ENCODE results near the gene CAPN8. TPM values are rescaled to one million over a fixed set of nuclear protein-coding genes. Genes with fewer than 3 reads are reported as not detected.

The CAPN8 gene
- total RNA-seq, 1 experiment from 2014 or later, result 0.54 TPM

GRCh38 chr1:223652436-223652941 lies 13.0 kb downstream of the CAPN8 start (continued):
- TF ChIP-seq REST (IDR thresholded peaks at IDR 0.05; ENCODE audit: low read depth), result no peak
- no peak for TF ChIP-seq JUND (IDR thresholded peaks at IDR 0.05)
- no peak for TF ChIP-seq SRF (IDR thresholded peaks at IDR 0.05; ENCODE audit: low read depth)
- TF ChIP-seq TCF7L2 (IDR thresholded peaks at IDR 0.05; ENCODE audit: borderline replicate concordance, extremely low read depth, insufficient read depth, insufficient read length), result no peak
- TF ChIP-seq SP1 (IDR thresholded peaks at IDR 0.05; ENCODE audit: low read depth), result no peak
- TF ChIP-seq RAD21 (IDR thresholded peaks at IDR 0.05; ENCODE audit: low read depth), result no peak

GRCh38 chr1:223651291-223651991 lies 14.1 kb downstream of the CAPN8 start:
- DNase-seq (ENCODE audit: low read depth, low spot score) (no peak), ATAC-seq (no peak)
- Histone ChIP-seq H3K27me3 (ENCODE audit: insufficient read depth, low read length) (no peaks in the 10 kb centered on the region; the same call in 1 of the 2 replicates), H3K79me2 (ENCODE audit: insufficient read depth, low read length) (no peaks in the 10 kb centered on the region), H3K4me1 (ENCODE audit: control insufficient read depth in 1 of 2, insufficient read depth in 2 of 2, low read length in 2 of 2) (peaks cover 15 to 23% of the 10 kb centered on the region in 2 experiments), H3K9ac (ENCODE audit: low read length) (no peak overlapping the region), H3K4me2 (ENCODE audit: low read length) (no peak overlapping the region), H3K4me3 (replicated peaks in 1 of 2; ENCODE audit: low read depth in 1 of 2, low read length in 2 of 2) (no peak overlapping the region), H3K9me2 (ENCODE audit: insufficient read depth) (no peaks in the 10 kb centered on the region), H4K20me1 (ENCODE audit: insufficient read depth) (no peaks in the 10 kb centered on the region), H3K36me3 (ENCODE audit: control insufficient read depth in 1 of 2, insufficient read depth in 2 of 2, low read length in 2 of 2) (no peaks in the 10 kb centered on the region), H3K27ac (ENCODE audit: low read depth, low read length) (no peak overlapping the region), H3K9me3 (ENCODE audit: control insufficient read depth in 1 of 2, insufficient read depth in 1 of 2, low read depth in 1 of 2, low read length in 2 of 2) (no peaks in the 10 kb centered on the region), H2AFZ (ENCODE audit: low read depth, low read length, poor library complexity, severe bottlenecking) (no peak overlapping the region)
- intact Hi-C loops (cut with micrococcal nuclease), result no loop called here
- no TSS peak for BruUV-seq (replicated peaks)
- ChIA-PET RAD21 (ENCODE audit: low non-redundant PET in 1 of 2, low total read pairs in 2 of 2, uncharacterized antibody in 2 of 2, unreplicated experiment in 2 of 2) (no interaction called here), CTCF (no interaction called here), POLR2A (no interaction called here)
- TF ChIP-seq EZH2phosphoT487 (IDR thresholded peaks at IDR 0.05; ENCODE audit: borderline replicate concordance) (no peak), YY1 (IDR thresholded peaks at IDR 0.05; ENCODE audit: extremely low read depth, insufficient replicate concordance, low read depth, low read length) (no peak), SP1 (IDR thresholded peaks at IDR 0.05; ENCODE audit: low read depth) (no peak), ZFX (IDR thresholded peaks at IDR 0.05) (no peak), MAX (IDR thresholded peaks at IDR 0.05) (no peak), EZH2 (IDR thresholded peaks at IDR 0.05) (no peak), TCF7L2 (IDR thresholded peaks at IDR 0.05; ENCODE audit: borderline replicate concordance, extremely low read depth, insufficient read depth, insufficient read length) (no peak), JUND (IDR thresholded peaks at IDR 0.05) (no peak)
